Spleen (tissue), 7 donors: ENCODE measurements around the gene PIGU.

Source experiments
- CTCF ChIP-seq, 11 experiments: fragments of 200-600 bp in 7 of 11; fragments of 450-650 bp in 4 of 11; sonication (generic) in 4 of 11; IDR thresholded peaks in 8 of 11; conservative IDR thresholded peaks in 3 of 11; 1 replicate in 7 of 11; 2 replicates in 4 of 11; pipeline versions ENCODE4 v1.4.0 to v1.8.0; 2016 to 2021; ENCODE audit warnings: antibody characterized with exemption in 11 of 11, inconsistent platforms in 4 of 11, mild to moderate bottlenecking in 1 of 11
- POLR2A ChIP-seq, 3 donors: fragments of 450-650 bp; IDR thresholded peaks; one replicate each; pipeline ENCODE4 v1.5.1; 2017; ENCODE audit warnings: antibody characterized with exemption in 3 of 3, mild to moderate bottlenecking in 1 of 3
- POLR2AphosphoS5 ChIP-seq, 3 donors: sonication (generic); formaldehyde crosslinking; IDR thresholded peaks; one replicate each; pipeline ENCODE4 v1.5.1; 2017; ENCODE audit warnings: antibody characterized with exemption in 3 of 3
- donor health status: DM: no; HTN: no; CAD: no; lungs with moderate emphysema.
- donor health status: DM: no; HTN: no; CAD: no.
- donor health status: DM: no; HTN: no; CAD: no.

DNA sequence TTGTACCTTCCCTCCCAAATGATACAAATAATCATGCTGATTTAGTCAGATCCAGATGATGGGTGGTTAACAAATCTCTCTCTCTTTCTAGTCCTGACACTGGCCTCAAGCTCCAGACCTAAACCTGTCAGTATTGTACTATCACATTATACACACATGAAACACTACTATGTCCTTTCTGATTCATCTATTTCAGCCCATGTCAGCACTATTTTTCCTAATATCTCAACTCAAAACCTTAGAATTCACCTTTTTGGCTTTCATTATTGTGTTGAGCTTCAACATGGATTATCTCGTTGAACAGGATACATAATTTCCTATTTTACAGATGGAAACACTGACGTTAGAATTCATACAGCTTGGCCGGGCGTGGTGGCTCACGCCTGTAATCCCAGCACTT, 3.5 kb downstream of the PIGU start:
- TF ChIP-seq CTCF (IDR thresholded peaks at IDR 0.05 in 8 of 11, conservative IDR thresholded peaks at IDR 0.05 in 3 of 11), result no peak
- no peak for TF ChIP-seq POLR2A (IDR thresholded peaks at IDR 0.05)
- TF ChIP-seq POLR2AphosphoS5 (IDR thresholded peaks at IDR 0.05), result no peak
